Measurements from ENCODE around the gene LMOD3. TPM values are rescaled to one million over a fixed set of nuclear protein-coding genes. Genes with fewer than 3 reads are reported as not detected.

LMOD3 gene
- total RNA-seq, 1 donor from 2014 or later, result not detected

DNA sequence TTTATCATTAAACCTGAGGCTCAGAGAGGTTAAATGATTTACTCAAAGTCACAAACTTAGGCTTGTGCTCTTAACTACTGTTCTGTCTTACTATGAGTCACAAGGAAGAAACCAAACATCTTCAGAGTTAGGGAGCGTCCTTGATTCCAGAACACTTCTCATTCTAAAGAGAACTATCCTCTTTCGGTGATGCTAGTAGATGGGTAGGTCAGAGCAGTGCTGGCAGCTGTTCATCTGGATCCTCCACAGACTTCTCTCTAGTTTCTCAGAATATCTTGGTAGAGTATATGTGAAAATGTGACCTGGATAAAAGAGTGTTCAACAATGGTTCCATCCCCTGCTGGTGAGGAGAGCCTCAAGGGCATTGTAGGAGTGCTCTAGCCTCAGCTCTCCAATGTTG lies 34.3 kb downstream of the LMOD3 start:
- H3K36me3 Mint-ChIP-seq (ENCODE audit: low read depth), result peaks cover 37% of the 10 kb centered on the region
- H3K4me3 Mint-ChIP-seq, result peak overlapping the region; percentile 64
- intact Hi-C loops (cut with micrococcal nuclease), result loop anchor here (10.0 kb wide), 1 partner anchor 1997 kb away; no protein-coding TSS in a partner anchor
- DNase-seq (no peak), ATAC-seq (ENCODE audit: low read depth) (no peak)
- peaks cover 84% of the 10 kb centered on the region for H3K4me1 Mint-ChIP-seq
- H3K27ac Mint-ChIP-seq, result peak overlapping the region; percentile 86
- H3K27me3 Mint-ChIP-seq, result no peaks in the 10 kb centered on the region
- H3K9me3 Mint-ChIP-seq, result no peaks in the 10 kb centered on the region
- ChIA-PET POLR2A (interaction anchor here (0.6 kb wide), 1 partner anchor 35 kb away, joined by 3 read pairs; no protein-coding TSS in a partner anchor), CTCF (no interaction called here)
- TF ChIP-seq, protein P1, sequence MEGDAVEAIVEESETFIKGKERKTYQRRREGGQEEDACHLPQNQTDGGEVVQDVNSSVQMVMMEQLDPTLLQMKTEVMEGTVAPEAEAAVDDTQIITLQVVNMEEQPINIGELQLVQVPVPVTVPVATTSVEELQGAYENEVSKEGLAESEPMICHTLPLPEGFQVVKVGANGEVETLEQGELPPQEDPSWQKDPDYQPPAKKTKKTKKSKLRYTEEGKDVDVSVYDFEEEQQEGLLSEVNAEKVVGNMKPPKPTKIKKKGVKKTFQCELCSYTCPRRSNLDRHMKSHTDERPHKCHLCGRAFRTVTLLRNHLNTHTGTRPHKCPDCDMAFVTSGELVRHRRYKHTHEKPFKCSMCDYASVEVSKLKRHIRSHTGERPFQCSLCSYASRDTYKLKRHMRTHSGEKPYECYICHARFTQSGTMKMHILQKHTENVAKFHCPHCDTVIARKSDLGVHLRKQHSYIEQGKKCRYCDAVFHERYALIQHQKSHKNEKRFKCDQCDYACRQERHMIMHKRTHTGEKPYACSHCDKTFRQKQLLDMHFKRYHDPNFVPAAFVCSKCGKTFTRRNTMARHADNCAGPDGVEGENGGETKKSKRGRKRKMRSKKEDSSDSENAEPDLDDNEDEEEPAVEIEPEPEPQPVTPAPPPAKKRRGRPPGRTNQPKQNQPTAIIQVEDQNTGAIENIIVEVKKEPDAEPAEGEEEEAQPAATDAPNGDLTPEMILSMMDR (IDR thresholded peaks at IDR 0.05), result no peak

DNA sequence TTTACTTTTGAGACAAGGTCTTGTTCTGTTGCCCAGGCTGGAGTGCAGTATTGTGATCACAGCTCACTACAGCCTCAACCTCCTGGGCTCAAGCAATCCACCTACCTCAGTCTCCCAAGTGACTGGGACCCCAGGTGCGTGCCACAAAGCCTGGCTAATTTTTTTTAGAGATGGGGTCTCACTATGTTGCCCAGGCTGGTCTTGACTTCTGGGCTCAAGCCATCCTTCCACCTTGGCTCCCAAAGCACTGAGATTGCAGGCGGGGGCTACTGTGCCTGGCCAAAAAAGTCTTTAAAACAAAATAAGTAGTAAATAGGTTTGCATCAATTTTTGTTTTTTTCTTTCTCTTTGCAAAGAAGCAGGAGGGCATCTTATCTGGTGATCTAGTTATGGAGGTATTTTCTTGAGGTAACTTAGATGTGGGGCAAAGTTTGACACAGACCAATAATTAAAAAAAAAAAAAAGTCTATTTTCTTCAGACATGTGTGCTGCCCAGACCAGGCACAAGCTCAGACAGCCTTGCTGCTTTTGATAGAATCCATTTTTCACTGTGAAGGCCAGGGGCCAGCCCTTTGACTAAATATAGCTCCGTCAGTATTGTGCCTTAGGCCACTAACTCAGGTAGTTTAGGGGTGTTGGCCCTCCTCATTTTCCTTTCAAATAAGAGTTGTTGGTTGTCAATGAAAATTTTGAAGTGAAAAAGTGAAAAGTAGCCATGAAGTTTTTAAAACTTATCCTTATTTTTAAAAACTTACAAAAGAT lies 35.2 kb downstream of the LMOD3 start:
- TF ChIP-seq, protein P1 (IDR thresholded peaks at IDR 0.05), result no peak
- no peak for DNase-seq
- peak overlapping the region; percentile 35 for H3K27ac Mint-ChIP-seq

DNA sequence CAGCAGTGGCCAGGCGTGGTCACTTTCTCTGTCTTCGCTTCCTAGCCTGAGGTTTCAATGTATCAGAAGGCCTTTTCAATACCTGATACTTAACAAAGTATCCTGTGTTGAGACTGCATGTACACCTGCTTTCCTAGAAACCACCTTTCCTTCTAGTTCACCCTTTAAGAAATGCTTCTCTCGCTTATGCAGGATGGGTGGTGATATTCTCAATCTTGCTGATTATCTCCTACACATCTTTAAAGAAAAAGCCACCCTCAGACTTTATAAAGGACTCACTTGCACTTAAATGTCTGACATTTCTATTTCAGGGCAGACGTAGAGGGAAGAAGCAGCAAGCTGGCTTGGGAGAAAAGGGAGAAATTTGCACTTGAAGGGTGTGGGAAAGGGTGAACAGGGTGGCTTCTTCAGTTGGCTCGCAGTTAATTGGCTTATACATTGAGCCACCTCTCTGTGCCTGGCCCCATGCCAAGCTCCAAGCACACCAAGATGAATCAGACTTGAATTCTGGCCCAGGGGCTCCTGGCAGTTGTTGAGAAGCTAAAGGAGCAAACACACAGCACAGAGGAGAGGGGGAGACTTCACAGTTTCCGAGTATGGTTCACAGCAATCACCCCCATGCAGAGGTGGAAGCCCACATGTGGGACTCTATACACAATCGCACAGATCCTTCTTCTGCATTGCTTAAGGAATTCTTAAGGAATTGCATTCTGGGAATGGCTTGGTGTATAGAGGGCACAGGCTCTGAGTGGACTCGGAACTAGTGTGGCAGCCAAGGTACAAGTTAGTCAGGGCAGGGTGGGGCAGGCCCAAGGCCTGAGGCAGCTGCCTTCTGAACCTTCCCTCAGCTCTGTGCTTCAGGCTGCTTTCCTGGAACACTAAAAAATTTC lies 36.3 kb downstream of the LMOD3 start:
- ChIA-PET POLR2A (interaction anchor here (0.7 to 8.9 kb wide), 7 partner anchors 8 to 92 kb away, joined by 3 to 109 read pairs (median 7); partner anchors contain the start of genes EOGT and TMF1), CTCF (interaction anchor here (2.1 kb wide), 1 partner anchor 34 kb away, joined by 6 read pairs; the partner anchor contains the start of gene TMF1)
- intact Hi-C loops (cut with micrococcal nuclease), result loop anchor here (2.0 to 10.0 kb wide), 3 partner anchors 35 to 1999 kb away; partner anchors contain the start of gene SUCLG2
- TF ChIP-seq, protein P1 (IDR thresholded peaks at IDR 0.05), result no peak
- Mint-ChIP-seq H3K36me3 (ENCODE audit: low read depth) (peaks cover 34% of the 10 kb centered on the region), H3K27ac (peak overlapping the region; percentile 95), H3K27me3 (no peaks in the 10 kb centered on the region), H3K4me1 (peaks cover 86% of the 10 kb centered on the region), H3K4me3 (peak overlapping the region; percentile 96), H3K9me3 (no peaks in the 10 kb centered on the region)
- DNase-seq, result peak; percentile 31
- no peak for ATAC-seq (ENCODE audit: low read depth)

More for the DNA sequence above, 35.2 kb downstream of the LMOD3 start:
- ChIA-PET POLR2A (interaction anchor here (0.6 to 8.9 kb wide), 6 partner anchors 7 to 74 kb away, joined by 3 to 109 read pairs (median 16); partner anchors contain the start of genes EOGT and TMF1), CTCF (no interaction called here)
- H3K4me3 Mint-ChIP-seq, result peak overlapping the region; percentile 61
- no peaks in the 10 kb centered on the region for H3K27me3 Mint-ChIP-seq
- H3K9me3 Mint-ChIP-seq, result no peaks in the 10 kb centered on the region
- intact Hi-C loops (cut with micrococcal nuclease), result loop anchor here (10.0 kb wide), 1 partner anchor 1998 kb away; no protein-coding TSS in a partner anchor
- ATAC-seq (ENCODE audit: low read depth), result no peak
- peaks cover 37% of the 10 kb centered on the region for H3K36me3 Mint-ChIP-seq (ENCODE audit: low read depth)
- peaks cover 86% of the 10 kb centered on the region for H3K4me1 Mint-ChIP-seq

GRCh38 chr3:69085168-69085832 lies 37.1 kb downstream of the LMOD3 start:
- ATAC-seq (ENCODE audit: low read depth), result no peak
- DNase-seq, result no peak
- no peaks in the 10 kb centered on the region for H3K27me3 Mint-ChIP-seq
- H3K9me3 Mint-ChIP-seq, result no peaks in the 10 kb centered on the region
- ChIA-PET POLR2A (interaction anchor here (0.8 to 8.9 kb wide), 7 partner anchors 9 to 73 kb away, joined by 3 to 109 read pairs (median 4); partner anchors contain the start of gene TMF1), CTCF (interaction anchor here (1.5 to 2.1 kb wide), 2 partner anchors 33 to 35 kb away, joined by 5 to 6 read pairs; partner anchors contain the start of gene TMF1)
- peaks cover 28% of the 10 kb centered on the region for H3K36me3 Mint-ChIP-seq (ENCODE audit: low read depth)
- TF ChIP-seq, protein P1 (IDR thresholded peaks at IDR 0.05), result no peak
- H3K27ac Mint-ChIP-seq, result peak overlapping the region; percentile 95
- H3K4me3 Mint-ChIP-seq, result peak overlapping the region; percentile 96
- intact Hi-C loops (cut with micrococcal nuclease), result loop anchor here (2.0 to 10.0 kb wide), 3 partner anchors 36 to 2000 kb away; partner anchors contain the start of gene SUCLG2
- H3K4me1 Mint-ChIP-seq, result peaks cover 86% of the 10 kb centered on the region
